A549 treated with AZD9567 at 1 μM for 4 hours (cell line): Measurements from ENCODE around the gene GLUD2. TPM values are rescaled to one million over a fixed set of nuclear protein-coding genes. Genes with fewer than 3 reads are reported as not detected.

Source experiments
- total RNA-seq: library from RNA; stranded (reverse); fragments of 200-300 nt; extraction: Qiagen RNA extraction; gene quantifications from 5 replicates; pipeline ENCODE4 v1.2.3, GENCODE V29; 2022; ENCODE audit not compliant: insufficient read depth

The GLUD2 gene
- total RNA-seq: 0.86 to 2.4 TPM (median 2.0 TPM) in 5 replicates

GRCh38 chrX:121047441-121048419 is at the start of gene GLUD2:
GLUD2 (plus strand) TSS chrX:121047610; CDS start chrX:121047685, 75 bp downstream.

Other genes with a start within 250 kb of the GLUD2 start
- not detected in 5 replicates for gene CT47B1, start 171.7 kb upstream of the GLUD2 start, total RNA-seq
- not detected in 5 replicates for gene CT47A11, start 110.5 kb upstream of the GLUD2 start, total RNA-seq
- gene CT47A10, start 105.6 kb upstream of the GLUD2 start, total RNA-seq: not detected in 5 replicates
- gene CT47A9, start 100.7 kb upstream of the GLUD2 start, total RNA-seq: not detected in 5 replicates
- not detected in 5 replicates for gene CT47A8, start 95.9 kb upstream of the GLUD2 start, total RNA-seq
- gene CT47A7, start 91.0 kb upstream of the GLUD2 start, total RNA-seq: not detected in 5 replicates
- not detected in 5 replicates for gene CT47A6, start 86.1 kb upstream of the GLUD2 start, total RNA-seq
- gene CT47A5, start 81.3 kb upstream of the GLUD2 start, total RNA-seq: not detected in 5 replicates
- not detected in 5 replicates for gene CT47A4, start 76.4 kb upstream of the GLUD2 start, total RNA-seq
- gene CT47A3, start 71.5 kb upstream of the GLUD2 start, total RNA-seq: not detected in 5 replicates
- not detected in 5 replicates for gene CT47A2, start 66.7 kb upstream of the GLUD2 start, total RNA-seq
- gene CT47A1, start 61.9 kb upstream of the GLUD2 start, total RNA-seq: not detected in 5 replicates